ENCODE data around the gene COL6A2.

The COL6A2 gene

GRCh38 chr21:46144464-46145070, 46.7 kb downstream of the COL6A2 start:
- DNase-seq, result no peak

- no peak for DNase-seq
Observed at GRCh38 chr21:46145159-46145839, 47.4 kb downstream of the COL6A2 start.

GRCh38 chr21:46145840-46146691, 48.2 kb downstream of the COL6A2 start:
- DNase-seq, result no peak

GRCh38 chr21:46146856-46147255, 48.9 kb downstream of the COL6A2 start:
- DNase-seq, result no peak

- DNase-seq, result peak; percentile 53 to 58
Observed at GRCh38 chr21:46147429-46147828, 49.5 kb downstream of the COL6A2 start.

- DNase-seq, result no peak
Observed at GRCh38 chr21:46148106-46148505, 50.2 kb downstream of the COL6A2 start.

GRCh38 chr21:46149205-46149901, 51.4 kb downstream of the COL6A2 start:
- no peak for DNase-seq

- no peak for DNase-seq
Observed at GRCh38 chr21:46150073-46150472, 52.2 kb downstream of the COL6A2 start.

- DNase-seq, result no peak
Observed at GRCh38 chr21:46150491-46151121, 52.7 kb downstream of the COL6A2 start.

GRCh38 chr21:46151261-46151988, 53.5 kb downstream of the COL6A2 start:
- DNase-seq, result no peak

- DNase-seq, result no peak
Observed at GRCh38 chr21:46151989-46152926, 54.3 kb downstream of the COL6A2 start.

- no peak for DNase-seq
Observed at GRCh38 chr21:46152927-46153246, 55.0 kb downstream of the COL6A2 start.

- DNase-seq, result peak; percentile 62 to 67
Observed at GRCh38 chr21:46153247-46154154, 55.6 kb downstream of the COL6A2 start.

GRCh38 chr21:46154155-46154954, 56.4 kb downstream of the COL6A2 start:
- no peak for DNase-seq

- no peak for DNase-seq
Observed at GRCh38 chr21:46154955-46155513, 57.1 kb downstream of the COL6A2 start.

- no peak for DNase-seq
Observed at GRCh38 chr21:46155514-46156377, 57.8 kb downstream of the COL6A2 start, which contains the start of gene FTCD. FTCD (minus strand) TSS chr21:46155579; CDS start chr21:46155523, 56 bp downstream.

- DNase-seq, result no peak
Observed at GRCh38 chr21:46156378-46156645, 58.4 kb downstream of the COL6A2 start.

GRCh38 chr21:46156678-46157077, 58.8 kb downstream of the COL6A2 start:
- DNase-seq, result no peak
